HepG2 (cell line): ENCODE results near the gene METTL26. TPM values are rescaled to one million over a fixed set of nuclear protein-coding genes. Genes with fewer than 3 reads are reported as not detected.

Experiments used
- DMTF1 ChIP-seq: sonication (generic); formaldehyde crosslinking; IDR thresholded peaks from 2 replicates; pipeline ENCODE4 v1.4.0; 2020; ENCODE audit warnings: mild to moderate bottlenecking, missing genetic modification reagents
- DR1 ChIP-seq: sonication (generic); formaldehyde crosslinking; IDR thresholded peaks from 2 replicates; pipeline ENCODE4 v1.8.0; 2021; ENCODE audit warnings: mild to moderate bottlenecking, missing genetic modification reagents, inconsistent platforms
- EED ChIP-seq: sonication (generic); formaldehyde crosslinking; IDR thresholded peaks from 2 replicates; pipeline ENCODE4 v1.5.0; 2020; ENCODE audit warnings: mild to moderate bottlenecking, missing genetic modification reagents
- MBNL3 ChIP-seq: fragments of 250-450 bp; sonication (Bioruptor Pico); conservative IDR thresholded peaks from 2 replicates; pipeline ENCODE4 v1.8.0; 2022; ENCODE audit warnings: mild to moderate bottlenecking, inconsistent platforms
- NFIC ChIP-seq: IDR thresholded peaks from 2 replicates; pipeline ENCODE4 v1.6.1; 2012; ENCODE audit warnings: mild to moderate bottlenecking, low read length, inconsistent platforms
- RAD21 ChIP-seq: fragments of 450-650 bp; formaldehyde crosslinking; IDR thresholded peaks from 2 replicates; pipeline ENCODE4 v1.5.0; 2020; ENCODE audit warnings: mild to moderate bottlenecking
- RNF219 ChIP-seq: sonication (generic); formaldehyde crosslinking; IDR thresholded peaks from 2 replicates; pipeline ENCODE4 v1.5.0; 2020; ENCODE audit warnings: mild to moderate bottlenecking, missing genetic modification reagents
- SNAI1 ChIP-seq: sonication (generic); formaldehyde crosslinking; IDR thresholded peaks from 2 replicates; pipeline ENCODE4 v1.5.0; 2020; ENCODE audit warnings: mild to moderate bottlenecking, missing genetic modification reagents, borderline replicate concordance
- TRIM24 ChIP-seq: sonication (generic); formaldehyde crosslinking; IDR thresholded peaks from 2 replicates; pipeline ENCODE4 v1.8.0; 2022; ENCODE audit warnings: mild to moderate bottlenecking, missing genetic modification reagents
- ZBTB8A ChIP-seq: sonication (generic); formaldehyde crosslinking; IDR thresholded peaks from 2 replicates; pipeline ENCODE4 v1.4.0; 2020; ENCODE audit warnings: mild to moderate bottlenecking, low read depth, missing genetic modification reagents, borderline replicate concordance
- ZMAT3 ChIP-seq: sonication (generic); formaldehyde crosslinking; conservative IDR thresholded peaks from 2 replicates; pipeline ENCODE4 v1.7.0; 2021; ENCODE audit warnings: missing genetic modification reagents
- ZNF326 ChIP-seq: sonication (generic); formaldehyde crosslinking; IDR thresholded peaks from 2 replicates; pipeline ENCODE4 v1.4.0; 2020; ENCODE audit warnings: missing genetic modification reagents, borderline replicate concordance
- ZNF501 ChIP-seq: sonication (generic); formaldehyde crosslinking; IDR thresholded peaks from 2 replicates; pipeline ENCODE4 v1.5.1; 2020; ENCODE audit warnings: mild to moderate bottlenecking, moderate library complexity, missing genetic modification reagents
- ZNF503 ChIP-seq: sonication (generic); formaldehyde crosslinking; IDR thresholded peaks from 2 replicates; pipeline ENCODE4 v1.4.0; 2020; ENCODE audit warnings: missing genetic modification reagents
- ZNF546 ChIP-seq: sonication (generic); formaldehyde crosslinking; conservative IDR thresholded peaks from 2 replicates; pipeline ENCODE4 v1.8.1; 2023; ENCODE audit warnings: mild to moderate bottlenecking, missing genetic modification reagents
- ZNF549 ChIP-seq: sonication (generic); formaldehyde crosslinking; IDR thresholded peaks from 2 replicates; pipeline ENCODE4 v1.5.0; 2020; ENCODE audit warnings: missing genetic modification reagents
- ZNF563 ChIP-seq: sonication (generic); formaldehyde crosslinking; IDR thresholded peaks from 2 replicates; pipeline ENCODE4 v1.8.0; 2022; ENCODE audit warnings: mild to moderate bottlenecking, moderate library complexity, missing genetic modification reagents
- ZNF7 ChIP-seq: IDR thresholded peaks from 2 replicates; pipeline ENCODE4 v1.6.1; 2016; ENCODE audit warnings: missing biosample characterization, missing genetic modification reagents
- ZNF776 ChIP-seq: sonication (generic); formaldehyde crosslinking; IDR thresholded peaks from 2 replicates; pipeline ENCODE4 v1.4.0; 2020; ENCODE audit warnings: mild to moderate bottlenecking, missing genetic modification reagents
- ZNF83 ChIP-seq: sonication (generic); formaldehyde crosslinking; IDR thresholded peaks from 2 replicates; pipeline ENCODE4 v1.4.0; 2020; ENCODE audit warnings: missing genetic modification reagents, mild to moderate bottlenecking, borderline replicate concordance
- polyA plus RNA-seq, 8 experiments: library from polyadenylated mRNA; depleted of rRNA in 3 of 8; stranded (reverse) in 7 of 8; unstranded in 1 of 8; fragments of >200 nt; fragmentation: Illumina TruSeq in 4 of 8; extraction: Trizol in 4 of 8; gene quantifications; 2 replicates each; pipeline versions ENCODE4 v1.2.1 to v1.2.3, GENCODE V29; 2011 to 2016; ENCODE audit warnings: low read depth in 4 of 8, missing spikeins in 1 of 8, mixed read lengths in 1 of 8; ENCODE audit not compliant: insufficient read depth in 1 of 8
- total RNA-seq, 5 experiments: library from RNA; depleted of rRNA; stranded (reverse); fragments of >200 nt; fragmentation: Illumina TruSeq; extraction: Trizol; gene quantifications; 2 replicates each; pipeline ENCODE4 v1.2.3, GENCODE V29; 2016; ENCODE audit warnings: low read depth in 1 of 5
- TF ChIP-seq, protein P1 (sequence below): sonication (generic); formaldehyde crosslinking; IDR thresholded peaks from 2 replicates; pipeline ENCODE4 v1.5.1; 2020; ENCODE audit warnings: mild to moderate bottlenecking, moderate library complexity, missing genetic modification reagents

Gene METTL26
- total and polyA plus RNA-seq, 2 of the 13 experiments (the other 11 are each of a cell fraction or from before 2014, with no cell fraction given): 65.5 to 70.1 TPM

DNA sequence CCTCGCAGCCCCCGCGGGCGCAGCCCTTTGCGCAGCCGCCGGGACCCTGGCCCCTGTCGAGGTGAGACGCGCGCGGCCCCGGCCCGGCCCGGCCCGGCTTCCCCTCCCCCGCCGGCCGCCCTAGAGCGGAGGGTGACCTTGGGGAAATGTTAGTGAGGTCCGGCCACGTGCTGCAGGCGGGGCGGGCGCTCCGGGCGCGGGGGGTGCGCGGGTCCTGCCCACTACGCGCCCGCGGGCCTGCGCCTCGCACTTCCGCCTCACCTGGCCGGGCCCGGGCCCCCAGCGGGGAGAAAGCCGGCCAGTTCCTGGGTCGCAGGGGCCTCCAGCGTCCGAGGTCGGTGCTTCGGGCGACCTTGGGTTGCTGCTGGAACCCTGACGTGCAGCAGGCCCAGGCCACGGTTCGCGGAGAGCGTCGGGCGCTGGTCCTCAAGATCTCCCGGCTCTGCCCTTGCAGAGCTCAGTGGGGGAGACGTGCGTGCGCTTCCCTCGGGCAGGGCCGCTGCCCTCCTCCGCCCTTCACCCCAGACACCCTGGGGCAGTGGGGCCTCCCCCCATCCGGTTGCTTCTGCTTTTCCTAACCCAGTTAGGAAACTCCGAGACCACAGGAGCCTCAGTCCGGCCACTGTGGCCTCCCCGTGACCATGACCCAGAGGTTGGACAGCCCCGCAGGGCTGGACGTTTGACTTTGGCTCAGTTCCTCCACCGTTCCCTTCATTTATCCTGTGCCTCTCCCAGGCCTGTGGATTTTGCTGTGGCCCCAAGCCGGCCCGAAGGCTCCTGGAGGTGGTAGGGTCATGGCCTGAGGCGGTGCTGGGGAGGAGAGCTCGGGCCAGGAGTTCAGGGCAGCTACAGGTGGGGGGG is 6.3 kb upstream of the METTL26 start (continued):
- TF ChIP-seq RNF219 (CRISPR knock-in tag): no peak
- TF ChIP-seq MBNL3 (CRISPR knock-in tag): no peak
- 0 out of 2 replicates have a peak, but pooled peaks have one; percentile 26 for TF ChIP-seq ZNF83 (CRISPR knock-in tag)
- peak; percentile 43 for TF ChIP-seq ZNF501 (CRISPR knock-in tag)
- TF ChIP-seq ZNF326 (CRISPR knock-in tag): no peak
- no peak for TF ChIP-seq DMTF1 (CRISPR knock-in tag)
- TF ChIP-seq ZNF546: no peak
- no peak; the same call in 1 of the 2 replicates for TF ChIP-seq DR1
- no peak for TF ChIP-seq ZNF549
- TF ChIP-seq ZNF563 (CRISPR knock-in tag): peak; percentile 70; the same call in 1 of the 2 replicates
- TF ChIP-seq ZNF7 (CRISPR knock-in tag): no peak
- TF ChIP-seq SNAI1 (CRISPR knock-in tag): no peak
- TF ChIP-seq EED (CRISPR knock-in tag): no peak
- TF ChIP-seq ZBTB8A (CRISPR knock-in tag): peak; percentile 44; the same call in 1 of the 2 replicates
- no peak for TF ChIP-seq TRIM24 (CRISPR knock-in tag)
- 0 out of 2 replicates have a peak, but pooled peaks have one; percentile 64 for TF ChIP-seq ZNF503 (CRISPR knock-in tag)
- no peak for TF ChIP-seq NFIC
- TF ChIP-seq ZNF776 (CRISPR knock-in tag): 0 out of 2 replicates have a peak, but pooled peaks have one; percentile 36
- peak; percentile 24; the same call in 1 of the 2 replicates for TF ChIP-seq RAD21
- TF ChIP-seq, protein P1, sequence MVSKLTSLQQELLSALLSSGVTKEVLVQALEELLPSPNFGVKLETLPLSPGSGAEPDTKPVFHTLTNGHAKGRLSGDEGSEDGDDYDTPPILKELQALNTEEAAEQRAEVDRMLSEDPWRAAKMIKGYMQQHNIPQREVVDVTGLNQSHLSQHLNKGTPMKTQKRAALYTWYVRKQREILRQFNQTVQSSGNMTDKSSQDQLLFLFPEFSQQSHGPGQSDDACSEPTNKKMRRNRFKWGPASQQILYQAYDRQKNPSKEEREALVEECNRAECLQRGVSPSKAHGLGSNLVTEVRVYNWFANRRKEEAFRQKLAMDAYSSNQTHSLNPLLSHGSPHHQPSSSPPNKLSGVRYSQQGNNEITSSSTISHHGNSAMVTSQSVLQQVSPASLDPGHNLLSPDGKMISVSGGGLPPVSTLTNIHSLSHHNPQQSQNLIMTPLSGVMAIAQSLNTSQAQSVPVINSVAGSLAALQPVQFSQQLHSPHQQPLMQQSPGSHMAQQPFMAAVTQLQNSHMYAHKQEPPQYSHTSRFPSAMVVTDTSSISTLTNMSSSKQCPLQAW (CRISPR knock-in tag): no peak; the same call in 1 of the 2 replicates
- TF ChIP-seq ZMAT3 (CRISPR knock-in tag): peak; percentile 41; the same call in 1 of the 2 replicates
